Large intestine (tissue), 3 donors: ENCODE data around the gene STRIP2. TPM values are rescaled to one million over a fixed set of nuclear protein-coding genes. Genes with fewer than 3 reads are reported as not detected.
"Not testable (repeated sequence)": the region's sequence is repeated elsewhere in the genome, so short reads cannot be mapped to it uniquely, and the experiment has no call there.

Experiments used
- DNase-seq, 2 donors: peaks; one replicate each; pipeline versions ENCODE4 v3.0.0 to v3.0.0-alpha.2; 2013
- H3K27ac ChIP-seq: one replicate; pipeline ENCODE4 v1.5.1; 2013; ENCODE audit warnings: low read length
- H3K27me3 ChIP-seq: 2 replicates; pipeline ENCODE4 v1.6.1; 2013; ENCODE audit warnings: low read length; ENCODE audit not compliant: control insufficient read depth, insufficient read depth
- H3K36me3 ChIP-seq: 2 replicates; pipeline ENCODE4 v1.6.1; 2013; ENCODE audit warnings: low read length; ENCODE audit not compliant: control insufficient read depth, insufficient read depth
- H3K4me1 ChIP-seq: one replicate; pipeline ENCODE4 v1.6.1; 2013; ENCODE audit warnings: low read length; ENCODE audit not compliant: control insufficient read depth, insufficient read depth
- H3K4me3 ChIP-seq: one replicate; pipeline ENCODE4 v1.5.1; 2013; ENCODE audit warnings: low read length
- H3K9me3 ChIP-seq: one replicate; pipeline ENCODE4 v1.6.1; 2013; ENCODE audit warnings: mild to moderate bottlenecking, low read depth, low read length, moderate library complexity; ENCODE audit not compliant: control insufficient read depth
- WGBS: methylation state at CpG from one replicate; pipeline ENCODE4 v1.1.5; 2013; ENCODE audit warnings: low lambda C conversion rate; ENCODE audit not compliant: insufficient coverage; 5-methylcytosine and 5-hydroxymethylcytosine counted together
- polyA plus RNA-seq: library from polyadenylated mRNA; unstranded; fragments of 120-200 nt; gene quantifications from one replicate; pipeline ENCODE4 v1.2.1, GENCODE V29; 2013

The STRIP2 gene
- polyA plus RNA-seq, 1 donor, result 2.0 TPM

GRCh38 chr7:129529643-129530042 lies 95.4 kb downstream of the STRIP2 start:
- Histone ChIP-seq H3K27ac (no peak overlapping the region), H3K9me3 (no peaks in the 10 kb centered on the region), H3K4me3 (no peak overlapping the region), H3K4me1 (no peaks in the 10 kb centered on the region), H3K36me3 (no peaks in the 10 kb centered on the region), H3K27me3 (peaks cover 8% of the 10 kb centered on the region)
- DNase-seq, result no peak
- no CpG with 5 or more reads among the region's 4 CpGs for WGBS

- H3K27me3 ChIP-seq, result no peaks in the 10 kb centered on the region
- 93% methylated on average over 3 of the region's 5 CpGs for WGBS
- DNase-seq, result no peak
Observed at GRCh38 chr7:129530795-129531391, 96.7 kb downstream of the STRIP2 start.

GRCh38 chr7:129531721-129532120 lies 97.5 kb downstream of the STRIP2 start:
- no peak overlapping the region for H3K27ac ChIP-seq
- 80% methylated on average over 3 of the region's 11 CpGs for WGBS

More at GRCh38 chr7:129530795-129531391, 96.7 kb downstream of the STRIP2 start:
- Histone ChIP-seq H3K36me3 (no peaks in the 10 kb centered on the region), H3K27ac (no peak overlapping the region), H3K9me3 (no peaks in the 10 kb centered on the region), H3K4me3 (no peak overlapping the region), H3K4me1 (no peaks in the 10 kb centered on the region)

DNA sequence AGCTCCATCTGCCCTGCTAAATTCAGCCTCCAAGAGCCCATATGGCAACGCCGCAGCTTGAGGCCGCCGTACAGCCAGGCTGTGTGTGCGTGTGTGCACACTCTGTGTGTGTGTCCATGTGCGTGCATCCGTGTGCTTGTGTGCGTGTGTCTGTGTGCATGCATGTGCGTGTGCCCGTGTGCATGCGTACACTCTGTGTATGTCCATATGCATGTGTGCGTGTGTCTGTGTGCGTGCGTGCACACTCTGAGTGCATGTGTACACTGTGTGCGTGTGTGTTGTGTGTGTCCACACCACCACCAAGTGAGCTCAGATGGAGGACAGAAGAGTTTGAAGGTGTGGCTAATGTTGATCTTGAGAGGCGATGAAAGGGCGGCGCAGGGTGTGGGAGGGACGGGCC lies 98.1 kb downstream of the STRIP2 start:
- no CpG with 5 or more reads among the region's 19 CpGs for WGBS
- no peak overlapping the region for H3K4me3 ChIP-seq
- DNase-seq, result no peak
- H3K4me1 ChIP-seq, result no peaks in the 10 kb centered on the region
- H3K36me3 ChIP-seq, result no peaks in the 10 kb centered on the region
- no peaks in the 10 kb centered on the region for H3K9me3 ChIP-seq
- H3K27ac ChIP-seq, result no peak overlapping the region
- H3K27me3 ChIP-seq, result no peaks in the 10 kb centered on the region

More at GRCh38 chr7:129531721-129532120, 97.5 kb downstream of the STRIP2 start:
- Histone ChIP-seq H3K36me3 (no peaks in the 10 kb centered on the region), H3K9me3 (no peaks in the 10 kb centered on the region), H3K27me3 (no peaks in the 10 kb centered on the region), H3K4me1 (no peaks in the 10 kb centered on the region), H3K4me3 (no peak overlapping the region)
- DNase-seq, result no peak

- not testable (repeated sequence) for H3K36me3 ChIP-seq, H3K27ac ChIP-seq, H3K9me3 ChIP-seq, H3K4me3 ChIP-seq, H3K27me3 ChIP-seq, DNase-seq, H3K4me1 ChIP-seq
- no CpG with 5 or more reads among the region's 20 CpGs for WGBS
Observed at GRCh38 chr7:129534558-129535274, 100.5 kb downstream of the STRIP2 start.

GRCh38 chr7:129535896-129536295 lies 101.7 kb downstream of the STRIP2 start:
- H3K4me1 ChIP-seq, result no peaks in the 10 kb centered on the region
- no peaks in the 10 kb centered on the region for H3K9me3 ChIP-seq
- H3K36me3 ChIP-seq, result no peaks in the 10 kb centered on the region
- no peaks in the 10 kb centered on the region for H3K27me3 ChIP-seq
- WGBS, result 95% methylated on average over 2 of the region's 5 CpGs
- no peak overlapping the region for H3K27ac ChIP-seq
- DNase-seq, result no peak
- no peak overlapping the region for H3K4me3 ChIP-seq

GRCh38 chr7:129536323-129536722 lies 102.1 kb downstream of the STRIP2 start:
- DNase-seq, result no peak
- H3K4me1 ChIP-seq, result no peaks in the 10 kb centered on the region
- H3K27ac ChIP-seq, result no peak overlapping the region
- 90% methylated on average over 2 of the region's 9 CpGs for WGBS
- H3K4me3 ChIP-seq, result no peak overlapping the region
- no peaks in the 10 kb centered on the region for H3K36me3 ChIP-seq
- no peaks in the 10 kb centered on the region for H3K9me3 ChIP-seq
- no peaks in the 10 kb centered on the region for H3K27me3 ChIP-seq

Other genes starting within 250 kb of the STRIP2 start
- gene SMO, start 245.8 kb upstream of the STRIP2 start, polyA plus RNA-seq, result 23.6 TPM
- 23.2 TPM for gene AHCYL2, start 209.4 kb upstream of the STRIP2 start, polyA plus RNA-seq
- 1.1 TPM for gene SMKR1, start 68.1 kb downstream of the STRIP2 start, polyA plus RNA-seq
- 17.4 TPM for gene NRF1, start 177.3 kb downstream of the STRIP2 start, polyA plus RNA-seq